IMR-90 (cell line): ENCODE data around the gene GPR107. TPM values are rescaled to one million over a fixed set of nuclear protein-coding genes. Genes with fewer than 3 reads are reported as not detected.

Source experiments
- ATAC-seq: fragments of 200-7000 bp; cut with Tn5 transposase; 2 replicates; pipeline ENCODE4 v1.9.1; 2020; ENCODE audit warnings: low read depth, mild to moderate bottlenecking, moderate library complexity
- BruUV-seq: library from RNA; stranded (reverse); fragments of 400-500 nt; replicated peaks from 2 replicates; lab custom pipeline; 2021; lab: Mats Ljungman, UMichigan
- CTCF ChIA-PET: fragments of 300-600 bp; formaldehyde crosslinking; extraction: SDS; loops from one replicate; lab custom pipeline; 2021; ENCODE audit warnings: antibody characterized with exemption; lab: Yijun Ruan, JAX
- POLR2A ChIA-PET: fragments of 300-600 bp; sonication (Branson Sonifier 250); formaldehyde crosslinking; loops from one replicate; lab custom pipeline; 2022; ENCODE audit warnings: antibody characterized with exemption; ENCODE audit not compliant: unreplicated experiment; lab: Charles Lee
- DNase-seq: peaks from one replicate; pipeline ENCODE4 v3.0.0; 2013
- H2AFZ ChIP-seq: replicated peaks from 2 replicates; pipeline ENCODE3; 2013; ENCODE audit warnings: low read length, mild to moderate bottlenecking; ENCODE audit not compliant: poor library complexity
- H2AK5ac ChIP-seq: 2 replicates; pipeline ENCODE4 v1.6.1; 2013; ENCODE audit warnings: low read depth, low read length, inconsistent platforms
- H2AK9ac ChIP-seq: replicated peaks from 2 replicates; pipeline ENCODE3; 2013; ENCODE audit warnings: mild to moderate bottlenecking, low read depth, low read length, moderate library complexity; ENCODE audit not compliant: poor library complexity
- H2BK120ac ChIP-seq: 2 replicates; pipeline ENCODE4 v1.6.1; 2013; ENCODE audit warnings: low read depth, low read length, inconsistent platforms
- H2BK15ac ChIP-seq: 3 replicates; pipeline ENCODE4 v1.6.1; 2013; ENCODE audit warnings: low read depth, low read length, inconsistent platforms
- H2BK20ac ChIP-seq: 2 replicates; pipeline ENCODE4 v1.6.1; 2013; ENCODE audit warnings: low read depth, mild to moderate bottlenecking, inconsistent platforms, low read length, moderate library complexity
- H2BK5ac ChIP-seq: 2 replicates; pipeline ENCODE4 v1.6.1; 2013; ENCODE audit warnings: mild to moderate bottlenecking, low read depth, low read length, inconsistent platforms; ENCODE audit not compliant: poor library complexity, severe bottlenecking
- H3K14ac ChIP-seq: replicated peaks from 2 replicates; pipeline ENCODE4 v1.6.1; 2013; ENCODE audit warnings: low read depth, low read length, inconsistent platforms
- H3K18ac ChIP-seq: 2 replicates; pipeline ENCODE4 v1.6.1; 2013; ENCODE audit warnings: low read depth, low read length, control low read depth
- H3K23ac ChIP-seq: 2 replicates; pipeline ENCODE4 v1.6.1; 2013; ENCODE audit warnings: low read depth, low read length, inconsistent platforms
- H3K27ac ChIP-seq: 2 replicates; pipeline ENCODE4 v1.5.1; 2013; ENCODE audit warnings: mild to moderate bottlenecking, control low read depth, low read length; ENCODE audit not compliant: insufficient read depth
- H3K27me3 ChIP-seq: 2 replicates; pipeline ENCODE4 v1.6.1; 2013; ENCODE audit warnings: low read length; ENCODE audit not compliant: control insufficient read depth, insufficient read depth
- H3K36me3 ChIP-seq: 2 replicates; pipeline ENCODE4 v1.6.1; 2013; ENCODE audit warnings: low read length, mixed read lengths; ENCODE audit not compliant: control insufficient read depth, insufficient read depth
- H3K4ac ChIP-seq: 2 replicates; pipeline ENCODE4 v1.6.1; 2013; ENCODE audit warnings: low read depth, low read length, inconsistent platforms
- H3K4me1 ChIP-seq: 2 replicates; pipeline ENCODE4 v1.6.1; 2013; ENCODE audit warnings: low read length, mixed read lengths; ENCODE audit not compliant: control insufficient read depth, insufficient read depth
- H3K4me2 ChIP-seq: 2 replicates; pipeline ENCODE4 v1.6.1; 2013; ENCODE audit warnings: low read depth, mild to moderate bottlenecking, control low read depth, low read length, moderate library complexity
- H3K4me3 ChIP-seq: 2 replicates; pipeline ENCODE4 v1.5.1; 2013; ENCODE audit warnings: low read depth, mild to moderate bottlenecking, control low read depth, low read length, moderate library complexity; ENCODE audit not compliant: insufficient read depth
- H3K56ac ChIP-seq: 2 replicates; pipeline ENCODE4 v1.6.1; 2013; ENCODE audit warnings: low read length, inconsistent platforms; ENCODE audit not compliant: insufficient read depth; ENCODE audit errors: extremely low read depth
- H3K79me1 ChIP-seq, 2 experiments: 2 replicates each; pipeline ENCODE4 v1.6.1; 2013; ENCODE audit warnings: low read length in 2 of 2, inconsistent platforms in 1 of 2, low read depth in 1 of 2
- H3K9ac ChIP-seq: 2 replicates; pipeline ENCODE4 v1.6.1; 2013; ENCODE audit warnings: low read depth, low read length, control low read depth
- H3K9me1 ChIP-seq: 2 replicates; pipeline ENCODE4 v1.6.1; 2013; ENCODE audit warnings: low read length, inconsistent platforms; ENCODE audit not compliant: insufficient read depth
- H3K9me3 ChIP-seq: 2 replicates; pipeline ENCODE4 v1.6.1; 2013; ENCODE audit warnings: low read length; ENCODE audit not compliant: control insufficient read depth, insufficient read depth
- H4K20me1 ChIP-seq: 2 replicates; pipeline ENCODE4 v1.6.1; 2013; ENCODE audit warnings: low read length, inconsistent platforms; ENCODE audit not compliant: insufficient read depth
- H4K5ac ChIP-seq: 2 replicates; pipeline ENCODE4 v1.6.1; 2013; ENCODE audit warnings: mild to moderate bottlenecking, low read depth, low read length, control low read depth
- H4K8ac ChIP-seq, 2 experiments: 2 replicates each; pipeline ENCODE4 v1.6.1; 2013; ENCODE audit warnings: low read depth in 2 of 2, low read length in 2 of 2, control low read depth in 1 of 2, inconsistent platforms in 1 of 2
- H4K91ac ChIP-seq: 2 replicates; pipeline ENCODE4 v1.6.1; 2013; ENCODE audit warnings: low read depth, low read length, inconsistent platforms; ENCODE audit not compliant: insufficient read depth
- CEBPB ChIP-seq: IDR thresholded peaks from 2 replicates; pipeline ENCODE4 v1.6.1; 2012; ENCODE audit warnings: low read depth, low read length, improper control_type of control experiment
- MAZ ChIP-seq: IDR thresholded peaks from 2 replicates; pipeline ENCODE4 v1.6.1; 2012; ENCODE audit warnings: low read depth, mild to moderate bottlenecking, low read length, improper control_type of control experiment, moderate library complexity, borderline replicate concordance
- RAD21 ChIP-seq: IDR thresholded peaks from 2 replicates; pipeline ENCODE4 v1.6.1; 2012; ENCODE audit warnings: low read length, improper control_type of control experiment
- SMC3 ChIP-seq: fragments of 150-350 bp; IDR thresholded peaks from 2 replicates; pipeline ENCODE4 v1.6.1; 2016; ENCODE audit warnings: low read depth, mild to moderate bottlenecking, antibody characterized with exemption, low read length, moderate library complexity
- WGBS, 2 experiments: methylation state at CpG; one replicate each; pipeline versions ENCODE4 v1.1.5 to v1.1.7; 2013; ENCODE audit warnings: missing lambda C conversion rate in 2 of 2; ENCODE audit not compliant: insufficient read length in 1 of 2; ENCODE audit errors: extremely low coverage in 2 of 2; 5-methylcytosine and 5-hydroxymethylcytosine counted together
- dilution Hi-C: fragments of 300-500 bp; cut with HindIII; formaldehyde crosslinking; loops from one replicate; pipeline ENCODE4 v1.14.3; 2018; ENCODE audit warnings: low sequenced_read_pairs; ENCODE audit not compliant: unreplicated experiment
- in situ Hi-C: fragments of 300-500 bp; cut with MboI; formaldehyde crosslinking; loops from 3 replicates; pipeline ENCODE4 v1.14.3; 2019; ENCODE audit warnings: low sequenced_read_pairs, inconsistent platforms, mixed read lengths
- intact Hi-C: fragments of 100-400 bp; cut with micrococcal nuclease; formaldehyde crosslinking; loops from 2 replicates; pipeline ENCODE4 v1.10.0; 2022
- polyA plus RNA-seq, 3 experiments: library from polyadenylated mRNA; depleted of rRNA; stranded (reverse); fragments of >200 nt; gene quantifications; 2 replicates each; pipeline ENCODE4 v1.2.3, GENCODE V29; 2012; ENCODE audit warnings: low replicate concordance in 1 of 3
- total RNA-seq: library from RNA; depleted of rRNA; stranded (reverse); fragments of >200 nt; gene quantifications from 2 replicates; pipeline ENCODE4 v1.2.3, GENCODE V29; 2012
- TF ChIP-seq, protein P1 (sequence below): fragments of 150-350 bp; IDR thresholded peaks from 2 replicates; pipeline ENCODE4 v1.6.1; 2016; ENCODE audit warnings: low read depth, mild to moderate bottlenecking, low read length, moderate library complexity, borderline replicate concordance
- TF ChIP-seq, protein P2 (sequence below): conservative IDR thresholded peaks from 2 replicates; pipeline ENCODE4 v1.5.1; 2012; ENCODE audit warnings: mild to moderate bottlenecking, low read depth, low read length, improper control_type of control experiment

The GPR107 gene
- total and polyA plus RNA-seq, 2 of the 4 experiments (the other 2 are of a cell fraction): 16.7 to 21.6 TPM

DNA sequence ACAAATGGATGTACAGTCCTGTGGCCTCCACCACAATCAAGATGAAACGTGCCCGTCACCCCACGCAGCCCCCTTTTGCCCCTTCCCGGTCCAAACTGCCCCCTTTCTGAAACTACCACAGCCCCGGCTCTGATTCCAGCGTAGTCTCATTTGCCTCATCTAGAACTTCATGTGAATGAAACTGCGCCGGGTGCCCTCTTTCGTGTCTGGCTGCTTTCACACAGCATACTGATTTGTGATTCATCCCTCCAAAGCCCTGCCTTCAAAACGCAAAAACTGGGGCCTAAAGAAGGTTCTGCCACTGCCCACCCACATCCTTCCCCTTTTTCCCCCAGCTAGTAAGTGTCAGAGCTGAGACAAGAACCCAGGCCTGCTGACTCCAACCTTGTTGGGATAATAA lies 87.0 kb downstream of the GPR107 start:
- no peak overlapping the region for H2BK120ac ChIP-seq
- TF ChIP-seq, protein P1, sequence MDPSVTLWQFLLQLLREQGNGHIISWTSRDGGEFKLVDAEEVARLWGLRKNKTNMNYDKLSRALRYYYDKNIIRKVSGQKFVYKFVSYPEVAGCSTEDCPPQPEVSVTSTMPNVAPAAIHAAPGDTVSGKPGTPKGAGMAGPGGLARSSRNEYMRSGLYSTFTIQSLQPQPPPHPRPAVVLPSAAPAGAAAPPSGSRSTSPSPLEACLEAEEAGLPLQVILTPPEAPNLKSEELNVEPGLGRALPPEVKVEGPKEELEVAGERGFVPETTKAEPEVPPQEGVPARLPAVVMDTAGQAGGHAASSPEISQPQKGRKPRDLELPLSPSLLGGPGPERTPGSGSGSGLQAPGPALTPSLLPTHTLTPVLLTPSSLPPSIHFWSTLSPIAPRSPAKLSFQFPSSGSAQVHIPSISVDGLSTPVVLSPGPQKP: no peak
- no peak for TF ChIP-seq RAD21
- TF ChIP-seq, protein P2, sequence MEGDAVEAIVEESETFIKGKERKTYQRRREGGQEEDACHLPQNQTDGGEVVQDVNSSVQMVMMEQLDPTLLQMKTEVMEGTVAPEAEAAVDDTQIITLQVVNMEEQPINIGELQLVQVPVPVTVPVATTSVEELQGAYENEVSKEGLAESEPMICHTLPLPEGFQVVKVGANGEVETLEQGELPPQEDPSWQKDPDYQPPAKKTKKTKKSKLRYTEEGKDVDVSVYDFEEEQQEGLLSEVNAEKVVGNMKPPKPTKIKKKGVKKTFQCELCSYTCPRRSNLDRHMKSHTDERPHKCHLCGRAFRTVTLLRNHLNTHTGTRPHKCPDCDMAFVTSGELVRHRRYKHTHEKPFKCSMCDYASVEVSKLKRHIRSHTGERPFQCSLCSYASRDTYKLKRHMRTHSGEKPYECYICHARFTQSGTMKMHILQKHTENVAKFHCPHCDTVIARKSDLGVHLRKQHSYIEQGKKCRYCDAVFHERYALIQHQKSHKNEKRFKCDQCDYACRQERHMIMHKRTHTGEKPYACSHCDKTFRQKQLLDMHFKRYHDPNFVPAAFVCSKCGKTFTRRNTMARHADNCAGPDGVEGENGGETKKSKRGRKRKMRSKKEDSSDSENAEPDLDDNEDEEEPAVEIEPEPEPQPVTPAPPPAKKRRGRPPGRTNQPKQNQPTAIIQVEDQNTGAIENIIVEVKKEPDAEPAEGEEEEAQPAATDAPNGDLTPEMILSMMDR: no peak
- no peak for TF ChIP-seq CEBPB
- TF ChIP-seq SMC3: no peak
- no peak for TF ChIP-seq MAZ
- peaks cover 20% of the 10 kb centered on the region for H3K4me1 ChIP-seq
- H3K56ac ChIP-seq: no peak overlapping the region
- WGBS, 2 experiments: 96% methylated on average over 5 of the region's 10 CpGs; no CpG with 5 or more reads in 1 of the 2 experiments
- CTCF ChIA-PET: no interaction called here
- H3K27me3 ChIP-seq: no peaks in the 10 kb centered on the region
- POLR2A ChIA-PET: no interaction called here
- H2AK9ac ChIP-seq: no peak overlapping the region
- peaks cover 4% of the 10 kb centered on the region; the same call in 1 of the 2 replicates for H4K20me1 ChIP-seq
- intact Hi-C loops: no loop called here
- no peak overlapping the region for H4K5ac ChIP-seq
- no peak overlapping the region for H4K91ac ChIP-seq
- no peak overlapping the region for H2AFZ ChIP-seq
- H3K4ac ChIP-seq: no peak overlapping the region; the same call in 1 of the 2 replicates
- in situ Hi-C loops: no loop called here
- peaks cover 4% of the 10 kb centered on the region for H3K36me3 ChIP-seq
- no peak overlapping the region for H3K14ac ChIP-seq
- H3K9me3 ChIP-seq: no peaks in the 10 kb centered on the region
- no peak overlapping the region for H2BK15ac ChIP-seq
- H3K9me1 ChIP-seq: peaks cover 24% of the 10 kb centered on the region
- H2BK5ac ChIP-seq: no peak overlapping the region
- H3K27ac ChIP-seq: no peak overlapping the region
- no peak overlapping the region for H3K9ac ChIP-seq
- dilution Hi-C loops: no loop called here
- peaks cover 0 to 23% of the 10 kb centered on the region in 2 experiments for H3K79me1 ChIP-seq
- no peak overlapping the region for H3K18ac ChIP-seq
- ATAC-seq: no peak
- no peak overlapping the region for H3K23ac ChIP-seq
- no peak overlapping the region for H2AK5ac ChIP-seq
- BruUV-seq: no TSS peak
- H3K4me3 ChIP-seq: no peak overlapping the region
- no peak for DNase-seq
- H3K4me2 ChIP-seq: no peak overlapping the region
- H2BK20ac ChIP-seq: no peak overlapping the region
- H4K8ac ChIP-seq: no peak overlapping the region; a peak in 1 of 4 replicates
